GM19035 (cell line): ENCODE results near the gene TNFRSF14.

Experiments used
- ATAC-seq: cut with Tn5 transposase; IDR thresholded peaks from one replicate; pipeline ENCODE4 v1.9.1; 2021; ENCODE audit not compliant: unreplicated experiment

Gene TNFRSF14

DNA sequence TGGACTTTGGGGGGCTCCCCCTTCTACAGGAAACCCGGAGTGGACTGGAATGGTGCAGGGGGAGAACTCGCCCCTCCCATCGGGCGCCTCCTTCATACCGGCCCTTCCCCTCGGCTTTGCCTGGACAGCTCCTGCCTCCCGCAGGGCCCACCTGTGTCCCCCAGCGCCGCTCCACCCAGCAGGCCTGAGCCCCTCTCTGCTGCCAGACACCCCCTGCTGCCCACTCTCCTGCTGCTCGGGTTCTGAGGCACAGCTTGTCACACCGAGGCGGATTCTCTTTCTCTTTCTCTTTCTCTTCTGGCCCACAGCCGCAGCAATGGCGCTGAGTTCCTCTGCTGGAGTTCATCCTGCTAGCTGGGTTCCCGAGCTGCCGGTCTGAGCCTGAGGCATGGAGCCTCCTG is at the start of gene TNFRSF14:
TNFRSF14 (plus strand) TSS at position 95 of the 401 bp plus-strand sequence; CDS start at position 389, 294 bp downstream.
- ATAC-seq: peak; percentile 32

- ATAC-seq: no peak
These were observed 49.1 kb upstream of the TNFRSF14 start for GRCh38 chr1:2506901-2507565.

DNA sequence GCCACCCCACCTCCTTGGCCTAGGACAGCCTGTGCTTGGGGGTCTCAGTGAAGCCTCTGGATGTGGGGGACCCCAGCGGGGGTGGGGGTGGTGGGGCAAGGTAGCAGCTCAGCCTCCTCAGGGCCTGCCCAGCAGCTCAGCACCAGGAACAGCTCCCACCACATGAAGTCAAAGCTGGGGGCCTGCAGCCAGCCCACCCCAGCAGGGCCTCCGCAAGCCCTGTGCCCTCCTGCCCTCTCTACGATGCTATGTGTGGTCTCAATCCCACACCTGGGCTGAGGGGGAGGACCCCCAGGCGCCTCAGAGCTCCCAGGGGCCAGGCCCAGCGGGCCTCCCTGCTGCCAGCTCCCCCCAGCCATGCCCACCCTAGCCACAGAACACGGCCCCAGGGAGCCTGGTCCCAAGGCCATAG is 48.4 kb upstream of the TNFRSF14 start:
- ATAC-seq: no peak

GRCh38 chr1:2508180-2508579 is 48.0 kb upstream of the TNFRSF14 start:
- no peak for ATAC-seq

GRCh38 chr1:2508751-2509150 is 47.4 kb upstream of the TNFRSF14 start:
- no peak for ATAC-seq

- ATAC-seq: no peak
These were observed 46.6 kb upstream of the TNFRSF14 start for GRCh38 chr1:2509589-2509988.

DNA sequence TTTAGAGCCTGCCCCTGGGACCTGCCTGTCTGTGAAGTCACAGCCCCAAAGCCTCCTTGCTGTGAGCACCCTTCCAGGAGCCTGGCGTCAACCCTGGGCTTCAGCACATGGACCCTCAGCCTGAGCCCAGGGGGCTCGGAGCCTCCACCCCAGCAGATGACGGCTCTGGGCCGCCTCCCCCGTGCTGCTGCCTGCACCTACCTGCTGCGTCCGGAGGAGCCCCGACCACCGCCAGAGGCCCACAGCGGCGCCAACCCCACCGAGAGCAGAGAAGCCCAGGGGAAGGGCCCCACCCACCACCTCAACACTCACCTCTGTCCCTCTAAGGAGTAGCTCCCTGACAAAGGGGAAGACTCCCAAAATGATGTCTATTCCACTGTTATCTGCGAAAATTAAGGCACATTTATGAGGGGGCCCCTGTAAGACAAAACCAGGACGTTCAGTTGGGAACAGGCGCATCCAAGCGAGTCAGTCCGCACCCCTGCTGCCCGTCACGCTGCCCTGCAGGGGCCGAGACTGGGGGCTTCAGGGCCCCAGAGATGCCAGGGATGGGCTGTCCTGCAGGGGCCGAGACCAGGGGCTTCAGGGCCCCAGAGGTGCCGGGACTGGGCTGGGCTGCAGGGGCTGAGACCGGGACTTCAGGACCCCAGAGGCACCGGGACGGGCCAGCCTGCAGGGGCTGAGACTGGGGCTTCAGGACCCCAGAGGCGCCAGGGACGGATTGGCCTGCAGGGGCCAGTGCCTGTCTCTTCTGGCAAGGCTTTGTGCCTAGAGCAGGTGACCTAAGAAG is 45.6 kb upstream of the TNFRSF14 start:
- no peak for ATAC-seq

GRCh38 chr1:2512862-2513421 is 43.2 kb upstream of the TNFRSF14 start:
- ATAC-seq: no peak

- no peak for ATAC-seq
These were observed 42.1 kb upstream of the TNFRSF14 start for GRCh38 chr1:2513939-2514652.

DNA sequence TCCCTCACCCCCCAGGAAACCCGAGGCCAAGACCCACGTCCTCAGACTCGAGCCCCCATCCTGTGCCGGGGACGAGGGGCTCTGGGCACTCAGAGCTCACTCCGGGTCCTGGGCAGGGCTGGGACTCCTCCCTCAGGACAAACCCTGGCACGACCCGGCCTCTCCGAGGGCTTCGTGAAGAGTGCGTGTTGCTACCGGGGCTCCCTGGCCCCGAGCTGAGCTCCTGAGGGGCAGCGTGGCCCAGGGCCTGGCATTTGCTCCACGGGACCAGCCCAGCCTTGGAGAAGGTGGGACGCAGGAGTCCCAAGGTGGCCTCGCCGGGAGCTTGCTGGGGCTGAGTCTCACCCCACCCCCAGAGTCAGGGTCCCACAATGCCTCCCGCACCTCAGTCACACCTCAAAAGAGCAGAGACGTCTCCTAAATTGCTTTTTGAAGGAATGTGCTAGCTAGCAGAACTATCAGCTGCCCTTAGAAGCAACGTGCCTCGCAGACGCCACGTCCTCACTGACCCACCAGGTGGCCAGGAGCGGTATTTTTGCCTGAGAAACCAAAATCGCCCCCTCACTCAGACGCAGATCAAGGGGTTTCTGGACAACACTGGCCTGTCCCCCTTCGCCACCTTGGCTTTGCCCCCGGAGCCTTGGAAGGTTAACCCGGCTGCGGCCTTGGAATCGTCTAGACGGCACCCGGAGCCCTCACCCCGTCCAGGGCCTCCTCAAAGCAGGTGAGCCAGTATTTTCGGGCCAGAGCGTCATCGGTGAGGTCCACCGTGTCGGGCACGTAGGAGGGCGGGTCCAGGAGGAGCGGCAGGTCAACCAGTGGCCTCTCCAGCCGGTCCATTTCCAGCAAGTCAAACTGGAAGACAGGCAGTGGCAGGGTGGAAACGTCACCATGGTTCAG is 41.1 kb upstream of the TNFRSF14 start:
- ATAC-seq: no peak

DNA sequence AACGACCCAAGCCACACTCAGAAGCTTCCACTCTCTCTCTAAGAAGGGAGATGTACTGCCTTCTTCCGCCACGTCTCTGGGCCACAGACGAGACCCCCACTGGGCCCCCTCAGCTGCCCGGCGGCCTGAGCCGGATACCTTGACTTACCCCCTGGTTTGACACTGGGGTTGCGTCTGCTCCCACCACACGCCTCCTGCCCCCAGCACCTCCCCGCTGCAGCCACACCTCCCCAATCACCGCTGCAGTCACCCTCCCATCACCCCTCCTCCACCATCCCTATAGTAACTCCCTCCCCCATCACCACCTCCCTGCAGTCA is 40.4 kb upstream of the TNFRSF14 start:
- ATAC-seq: no peak

- ATAC-seq: no peak
These were observed 40.0 kb upstream of the TNFRSF14 start for GRCh38 chr1:2516124-2516523.

GRCh38 chr1:2516946-2517345 is 39.2 kb upstream of the TNFRSF14 start:
- no peak for ATAC-seq

DNA sequence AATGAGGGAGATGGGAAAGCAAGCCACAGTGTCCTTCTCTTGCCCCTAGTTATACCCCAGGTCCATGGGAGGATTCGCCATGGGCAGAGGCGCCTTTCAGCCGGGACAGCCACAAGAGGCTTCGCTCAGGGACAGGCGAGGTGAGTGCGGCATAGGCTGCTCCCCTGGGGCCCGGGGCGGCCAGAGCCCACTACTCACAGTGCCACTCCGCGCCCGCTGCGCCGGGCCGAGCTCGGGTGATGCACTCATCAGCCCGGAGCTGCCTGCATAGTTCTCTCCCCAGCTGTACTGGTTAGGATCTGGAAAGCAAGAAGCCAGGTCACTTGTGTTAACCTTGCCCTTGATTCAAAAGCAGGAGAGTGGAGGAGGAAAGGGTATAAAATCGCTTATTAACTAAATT is 38.2 kb upstream of the TNFRSF14 start:
- ATAC-seq: no peak

- no peak for ATAC-seq
These were observed 37.6 kb upstream of the TNFRSF14 start for GRCh38 chr1:2518528-2518927.

DNA sequence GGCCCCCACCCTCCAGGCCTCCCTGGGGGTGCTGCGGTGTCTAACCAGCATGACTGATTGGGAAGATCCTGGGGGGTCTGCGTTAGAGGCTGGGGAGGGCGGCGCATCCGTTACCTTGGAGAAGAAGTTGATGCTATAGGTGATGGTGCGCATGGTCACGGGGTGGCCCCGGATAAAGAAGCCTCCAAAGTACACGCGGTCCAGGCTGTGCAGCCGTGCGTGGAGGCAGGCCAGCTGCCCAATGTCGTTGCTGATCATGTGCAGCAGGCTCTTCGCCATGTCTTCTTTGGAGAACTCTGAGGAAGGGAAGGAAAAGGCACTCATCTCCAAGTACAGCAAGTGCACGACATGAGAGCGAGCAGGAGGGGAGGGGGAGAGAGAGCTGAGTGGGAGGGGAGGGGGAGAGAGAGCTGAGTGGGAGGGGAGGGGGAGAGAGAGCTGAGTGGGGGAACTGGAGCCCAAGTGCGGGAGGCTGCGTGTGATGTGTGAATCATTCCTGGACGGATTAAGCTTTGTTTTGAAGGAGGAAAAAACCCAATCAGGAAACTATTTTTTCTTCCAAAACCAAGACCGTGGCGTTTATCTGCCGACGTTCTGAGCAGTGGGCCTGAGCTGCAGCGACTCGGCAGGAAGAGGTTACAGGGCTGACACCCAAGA is 37.0 kb upstream of the TNFRSF14 start:
- ATAC-seq: no peak

DNA sequence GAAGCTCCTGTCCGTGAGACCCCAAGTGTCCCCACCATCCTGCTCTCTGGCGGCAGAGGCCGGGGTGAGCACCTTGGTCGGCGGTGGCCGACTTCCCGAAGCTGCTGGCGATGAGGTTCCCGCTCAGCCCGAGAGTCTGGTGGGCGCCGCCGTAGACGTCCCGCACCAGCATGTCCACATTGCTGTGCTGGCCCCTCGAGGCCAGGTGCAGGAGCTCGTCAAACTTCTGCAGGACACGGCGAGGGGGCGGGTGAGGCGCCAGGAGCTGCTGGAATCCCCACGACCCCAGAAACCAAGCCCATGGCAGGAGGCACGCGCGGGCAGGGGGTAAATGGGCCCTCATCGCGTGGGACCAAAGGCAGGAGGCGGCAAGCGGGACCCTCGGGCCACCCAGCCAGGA is 36.4 kb upstream of the TNFRSF14 start:
- ATAC-seq: no peak

DNA sequence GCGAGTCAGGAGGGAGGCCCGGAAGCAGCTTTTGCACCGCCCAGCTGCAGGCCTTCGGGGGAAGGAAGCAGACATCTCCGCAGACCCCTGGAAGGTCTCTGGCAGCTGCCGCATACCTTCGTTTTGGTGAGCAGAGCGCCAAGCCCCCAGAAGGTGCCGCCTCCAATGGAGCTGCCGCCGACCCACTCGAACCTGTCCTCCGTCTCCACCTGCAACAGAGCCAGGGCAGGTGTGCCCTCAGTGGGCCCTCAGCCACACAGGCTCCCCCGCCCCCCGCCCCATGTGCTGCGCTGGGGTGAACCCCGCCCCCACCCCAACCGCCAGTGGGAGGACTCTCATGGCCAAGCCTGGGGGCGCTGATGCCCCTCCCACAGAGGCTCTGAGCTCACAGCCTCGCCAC is 36.0 kb upstream of the TNFRSF14 start:
- no peak for ATAC-seq

DNA sequence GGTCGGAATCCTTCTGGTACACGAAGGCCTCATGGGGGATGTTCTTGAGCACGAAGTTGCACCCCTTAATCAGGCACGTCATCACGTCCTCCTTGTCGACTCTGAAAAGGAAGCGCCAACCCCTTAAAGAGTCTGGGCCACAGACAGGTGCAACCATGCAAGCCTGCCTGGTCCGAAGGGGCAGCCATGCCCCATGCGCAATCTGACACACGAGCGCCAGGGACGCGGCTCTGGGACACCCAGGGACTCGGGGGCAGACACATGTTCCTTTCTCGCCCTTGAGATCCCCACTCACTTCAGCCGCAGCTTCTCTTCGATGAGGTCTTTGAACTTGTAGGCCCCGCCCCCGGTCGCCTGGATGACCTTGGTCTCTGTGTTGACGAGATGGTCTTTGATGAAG is 35.4 kb upstream of the TNFRSF14 start:
- no peak for ATAC-seq

GRCh38 chr1:2522230-2522629 is 33.9 kb upstream of the TNFRSF14 start:
- no peak for ATAC-seq
